Activated CD8-positive, alpha-beta T cell treated with anti-CD3 and anti-CD28 coated beads for 36 hours (primary cell): ENCODE measurements around the gene KIF6. TPM values are rescaled to one million over a fixed set of nuclear protein-coding genes. Genes with fewer than 3 reads are reported as not detected.

Experiments
- ATAC-seq: fragments of 200-7000 bp; cut with Tn5 transposase; one replicate; pipeline ENCODE4 v1.10.0; 2021; ENCODE audit warnings: mild to moderate bottlenecking, moderate library complexity
- CTCF ChIA-PET: fragments of 350-600 bp; sonication (Branson Sonifier 250); formaldehyde crosslinking; loops from one replicate; lab custom pipeline; 2021; ENCODE audit warnings: antibody characterized with exemption; lab: Charles Lee
- POLR2A ChIA-PET: fragments of 350-600 bp; sonication (Branson Sonifier 250); formaldehyde crosslinking; loops from one replicate; lab custom pipeline; 2021; ENCODE audit warnings: antibody characterized with exemption; lab: Charles Lee
- DNase-seq: peaks from one replicate; pipeline ENCODE4 v3.0.0-alpha.2; 2020
- H3K27ac Mint-ChIP-seq: one replicate; pipeline ENCODE4 v1.8.0; 2021; ENCODE audit warnings: mild to moderate bottlenecking, mixed read lengths
- H3K27me3 Mint-ChIP-seq: one replicate; pipeline ENCODE4 v1.8.0; 2021; ENCODE audit warnings: mixed read lengths
- H3K36me3 Mint-ChIP-seq: one replicate; pipeline ENCODE4 v1.8.0; 2021; ENCODE audit warnings: low read depth, mixed read lengths
- H3K4me1 Mint-ChIP-seq: one replicate; pipeline ENCODE4 v1.8.0; 2021; ENCODE audit warnings: low read depth, mixed read lengths
- H3K4me3 Mint-ChIP-seq: one replicate; pipeline ENCODE4 v1.8.0; 2021; ENCODE audit warnings: mild to moderate bottlenecking, moderate library complexity, mixed read lengths
- H3K9me3 Mint-ChIP-seq: one replicate; pipeline ENCODE4 v1.8.0; 2021; ENCODE audit warnings: mixed read lengths
- intact Hi-C: fragments of 100-400 bp; cut with micrococcal nuclease; formaldehyde crosslinking; loops from one replicate; pipeline ENCODE4 v1.10.0; 2022
- total RNA-seq, 2 experiments: library from RNA; stranded (reverse); gene quantifications; one replicate each; pipeline ENCODE4 v1.2.3, GENCODE V29; 2021
- TF ChIP-seq, protein P1 (sequence below): fragments of 200-600 bp; IDR thresholded peaks from one replicate; pipeline ENCODE4 v1.8.0; 2022; ENCODE audit warnings: antibody characterized with exemption, mild to moderate bottlenecking

The KIF6 gene
- total RNA-seq, 2 experiments from 2014 or later: 0.13 to 0.14 TPM

DNA sequence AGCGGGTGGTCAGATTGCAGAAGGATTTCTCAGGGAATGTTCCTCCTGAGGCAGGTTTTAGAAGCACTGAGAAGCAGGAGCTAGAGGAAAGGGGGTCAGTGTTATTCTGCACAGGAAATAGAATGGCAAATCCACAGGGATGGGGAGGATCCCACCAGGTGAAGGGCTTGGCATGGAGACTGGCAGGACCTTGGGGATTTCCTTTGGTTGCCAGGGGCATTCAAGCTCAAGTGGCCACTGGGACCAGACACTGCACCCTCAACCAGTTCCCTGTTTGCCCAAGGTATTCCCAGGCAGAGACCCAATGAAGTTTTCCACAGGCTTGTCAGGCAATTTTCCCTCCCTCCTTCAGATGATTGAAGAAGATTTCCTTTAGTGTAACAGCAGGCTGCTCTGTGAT, 279.5 kb downstream of the KIF6 start:
- POLR2A ChIA-PET: interaction anchor here (0.6 to 1.1 kb wide), 2 partner anchors 28 to 478 kb away, joined by 3 read pairs; no protein-coding TSS in a partner anchor
- DNase-seq (no peak), ATAC-seq (no peak)
- H3K9me3 Mint-ChIP-seq: no peaks in the 10 kb centered on the region
- no peak overlapping the region for H3K4me3 Mint-ChIP-seq
- CTCF ChIA-PET: no interaction called here
- H3K36me3 Mint-ChIP-seq: no peaks in the 10 kb centered on the region
- H3K27ac Mint-ChIP-seq: no peak overlapping the region
- TF ChIP-seq, protein P1, sequence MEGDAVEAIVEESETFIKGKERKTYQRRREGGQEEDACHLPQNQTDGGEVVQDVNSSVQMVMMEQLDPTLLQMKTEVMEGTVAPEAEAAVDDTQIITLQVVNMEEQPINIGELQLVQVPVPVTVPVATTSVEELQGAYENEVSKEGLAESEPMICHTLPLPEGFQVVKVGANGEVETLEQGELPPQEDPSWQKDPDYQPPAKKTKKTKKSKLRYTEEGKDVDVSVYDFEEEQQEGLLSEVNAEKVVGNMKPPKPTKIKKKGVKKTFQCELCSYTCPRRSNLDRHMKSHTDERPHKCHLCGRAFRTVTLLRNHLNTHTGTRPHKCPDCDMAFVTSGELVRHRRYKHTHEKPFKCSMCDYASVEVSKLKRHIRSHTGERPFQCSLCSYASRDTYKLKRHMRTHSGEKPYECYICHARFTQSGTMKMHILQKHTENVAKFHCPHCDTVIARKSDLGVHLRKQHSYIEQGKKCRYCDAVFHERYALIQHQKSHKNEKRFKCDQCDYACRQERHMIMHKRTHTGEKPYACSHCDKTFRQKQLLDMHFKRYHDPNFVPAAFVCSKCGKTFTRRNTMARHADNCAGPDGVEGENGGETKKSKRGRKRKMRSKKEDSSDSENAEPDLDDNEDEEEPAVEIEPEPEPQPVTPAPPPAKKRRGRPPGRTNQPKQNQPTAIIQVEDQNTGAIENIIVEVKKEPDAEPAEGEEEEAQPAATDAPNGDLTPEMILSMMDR: no peak
- H3K4me1 Mint-ChIP-seq: peaks cover 3% of the 10 kb centered on the region
- intact Hi-C loops: no loop called here
- peaks cover 14% of the 10 kb centered on the region for H3K27me3 Mint-ChIP-seq

DNA sequence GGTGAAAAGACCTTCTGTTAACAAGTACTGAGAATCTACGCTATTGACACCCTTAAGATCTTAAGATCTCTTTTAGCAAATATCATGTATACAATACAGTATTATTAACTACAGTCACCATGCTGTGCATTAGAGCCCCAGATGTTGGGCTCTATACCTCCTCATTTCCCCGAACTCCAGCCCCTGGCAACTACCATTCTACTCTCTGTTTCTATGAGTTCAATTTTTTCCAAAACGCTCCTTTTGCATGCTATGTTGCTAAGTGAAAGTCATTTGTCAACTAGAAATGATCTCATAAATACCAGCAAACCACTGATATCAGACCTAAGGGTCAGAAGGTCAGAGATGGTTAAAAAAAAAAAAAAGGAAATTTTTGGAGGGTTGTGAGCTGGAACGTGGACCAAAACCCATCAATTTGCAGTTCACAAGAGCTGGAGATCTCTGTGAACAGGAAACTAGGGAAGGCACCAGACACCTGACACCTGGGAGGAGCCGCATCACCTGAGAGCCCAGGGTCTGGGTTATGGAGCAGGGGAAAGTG, 280.7 kb downstream of the KIF6 start:
- Mint-ChIP-seq H3K27ac (no peak overlapping the region), H3K4me1 (peaks cover 3% of the 10 kb centered on the region), H3K36me3 (no peaks in the 10 kb centered on the region), H3K27me3 (peaks cover 17% of the 10 kb centered on the region), H3K4me3 (no peak overlapping the region), H3K9me3 (no peaks in the 10 kb centered on the region)
- DNase-seq (no peak), ATAC-seq (no peak)
- ChIA-PET POLR2A (interaction anchor here (1.1 kb wide), 1 partner anchor 27 kb away, joined by 3 read pairs; no protein-coding TSS in a partner anchor), CTCF (no interaction called here)
- intact Hi-C loops: no loop called here
- TF ChIP-seq, protein P1: no peak

DNA sequence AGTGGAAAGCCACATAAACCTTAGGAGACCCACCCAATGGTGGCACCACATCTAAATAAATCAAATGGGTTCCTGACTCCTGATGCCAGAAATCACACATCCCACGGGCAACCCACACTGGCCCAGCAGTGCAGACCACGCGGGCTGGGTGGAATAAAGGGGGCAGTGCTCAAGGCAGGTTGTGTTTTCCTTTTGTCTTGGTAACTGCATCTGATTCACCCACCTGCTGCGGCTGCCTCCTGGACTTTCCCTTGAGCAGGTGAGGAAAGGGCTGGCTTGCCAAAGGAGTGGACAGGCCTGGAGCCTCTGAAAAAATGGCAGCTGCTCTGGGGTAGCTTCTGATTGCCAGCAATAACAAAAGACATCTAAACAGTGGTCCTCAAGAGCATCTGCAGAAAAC, 283.2 kb downstream of the KIF6 start:
- H3K4me3 Mint-ChIP-seq: no peak overlapping the region
- ChIA-PET POLR2A (no interaction called here), CTCF (no interaction called here)
- no peak overlapping the region for H3K27ac Mint-ChIP-seq
- H3K9me3 Mint-ChIP-seq: no peaks in the 10 kb centered on the region
- H3K4me1 Mint-ChIP-seq: peaks cover 2% of the 10 kb centered on the region
- intact Hi-C loops: no loop called here
- no peaks in the 10 kb centered on the region for H3K36me3 Mint-ChIP-seq
- peaks cover 5% of the 10 kb centered on the region for H3K27me3 Mint-ChIP-seq
- ATAC-seq: no peak
- TF ChIP-seq, protein P1: no peak
- no peak for DNase-seq

DNA sequence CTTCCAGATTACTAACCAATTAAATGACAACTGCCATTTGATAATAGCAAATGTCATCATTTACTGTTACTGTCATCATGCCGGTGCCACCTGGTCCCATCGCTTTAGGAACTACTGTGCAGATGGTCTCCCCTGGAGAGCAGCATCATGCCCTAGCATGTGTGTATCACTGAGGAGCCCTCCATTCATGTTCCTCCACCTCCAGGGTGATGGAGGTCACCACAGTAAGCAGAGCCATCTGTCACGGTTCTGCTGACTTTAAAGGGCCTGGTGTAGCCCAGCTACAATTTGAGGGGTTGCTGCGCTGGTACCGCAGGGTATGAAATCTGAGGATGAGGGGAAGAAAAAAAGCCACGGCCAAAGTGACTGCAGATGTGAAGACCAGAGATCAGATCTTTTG, 283.9 kb downstream of the KIF6 start:
- intact Hi-C loops: no loop called here

DNA sequence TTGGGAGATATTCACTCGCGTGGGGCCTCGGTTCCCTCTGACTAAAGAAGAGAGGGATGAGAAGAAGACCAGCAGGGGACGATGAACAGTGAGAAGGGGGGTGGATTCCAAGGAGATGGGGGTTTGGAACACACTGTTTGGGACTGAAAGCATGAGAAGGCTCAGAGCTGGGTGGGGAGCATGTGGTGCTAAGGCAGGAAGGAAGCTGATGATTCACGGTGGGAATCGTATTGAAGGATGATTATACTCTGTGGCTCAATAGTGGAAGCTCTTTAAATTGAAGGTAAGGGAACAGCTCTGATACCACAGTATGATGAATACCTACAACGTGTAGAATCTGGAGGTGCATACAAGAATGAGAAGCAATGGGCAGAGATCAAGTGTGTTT, 285.2 kb downstream of the KIF6 start:
- ATAC-seq (no peak), DNase-seq (no peak)
- intact Hi-C loops: no loop called here
- Mint-ChIP-seq H3K4me1 (no peaks in the 10 kb centered on the region), H3K9me3 (peaks cover 5% of the 10 kb centered on the region), H3K4me3 (no peak overlapping the region), H3K27ac (no peak overlapping the region), H3K27me3 (peaks cover 9% of the 10 kb centered on the region), H3K36me3 (no peaks in the 10 kb centered on the region)
- ChIA-PET CTCF (no interaction called here), POLR2A (no interaction called here)
- TF ChIP-seq, protein P1: no peak

More for the DNA sequence above, 283.9 kb downstream of the KIF6 start:
- H3K27ac Mint-ChIP-seq: no peak overlapping the region
- H3K9me3 Mint-ChIP-seq: peaks cover 3% of the 10 kb centered on the region
- POLR2A ChIA-PET: no interaction called here
- H3K4me1 Mint-ChIP-seq: no peaks in the 10 kb centered on the region
- no peak for ATAC-seq
- no peak for DNase-seq
- CTCF ChIA-PET: no interaction called here
- H3K4me3 Mint-ChIP-seq: no peak overlapping the region
- TF ChIP-seq, protein P1: no peak
- H3K36me3 Mint-ChIP-seq: no peaks in the 10 kb centered on the region
- H3K27me3 Mint-ChIP-seq: peaks cover 5% of the 10 kb centered on the region
